Right lobe of liver (tissue), 6 donors: Measurements from ENCODE around the gene RBM8A. TPM values are rescaled to one million over a fixed set of nuclear protein-coding genes. Genes with fewer than 3 reads are reported as not detected.
A peak's percentile ranks its signal among the peaks of the same experiment; 100 is the strongest.

Experiments
- ATAC-seq, 4 donors: fragments of 200-7000 bp; cut with Tn5 transposase; one replicate each; pipeline ENCODE4 v1.9.1; 2020; ENCODE audit warnings: mild to moderate bottlenecking in 4 of 4, moderate library complexity in 4 of 4
- DNase-seq, 3 donors: peaks; one replicate each; pipeline ENCODE4 v3.0.0-alpha.2; 2020
- H3K27ac ChIP-seq, 3 donors: fragments of 200-600 bp; one replicate each; pipeline ENCODE4 v1.8.0; 2022
- H3K27me3 ChIP-seq, 2 donors: fragments of 200-600 bp; one replicate each; pipeline ENCODE4 v1.8.0; 2022
- H3K36me3 ChIP-seq, 4 donors: fragments of 200-600 bp; sonication (generic) in 1 of 4; one replicate each; pipeline versions ENCODE4 v1.5.1 to v1.8.0; 2017 to 2022; ENCODE audit warnings: control low read depth in 1 of 4
- H3K4me1 ChIP-seq, 4 donors: fragments of 200-600 bp; sonication (generic) in 1 of 4; one replicate each; pipeline versions ENCODE4 v1.5.1 to v1.8.0; 2017 to 2022; ENCODE audit warnings: control low read depth in 1 of 4
- H3K4me3 ChIP-seq, 3 donors: fragments of 200-600 bp; one replicate each; pipeline ENCODE4 v1.8.0; 2022
- H3K9me3 ChIP-seq, 4 donors: fragments of 200-600 bp; sonication (generic) in 1 of 4; one replicate each; pipeline versions ENCODE4 v1.5.1 to v1.8.0; 2017 to 2022; ENCODE audit warnings: control low read depth in 1 of 4
- CTCF ChIP-seq, 4 donors: fragments of 200-600 bp in 3 of 4; fragments of 450-650 bp in 1 of 4; IDR thresholded peaks; one replicate each; pipeline versions ENCODE4 v1.5.1 to v1.8.0; 2016 to 2022; ENCODE audit warnings: antibody characterized with exemption in 4 of 4, mild to moderate bottlenecking in 2 of 4
- POLR2A ChIP-seq: fragments of 450-650 bp; IDR thresholded peaks from one replicate; pipeline ENCODE4 v1.6.1; 2017; ENCODE audit warnings: antibody characterized with exemption, mild to moderate bottlenecking
- WGBS: methylation state at CpG from one replicate; pipeline ENCODE4 v1.1.6; 2018; ENCODE audit warnings: low coverage, low lambda C conversion rate; ENCODE audit not compliant: insufficient coverage; ENCODE audit errors: missing lambda C conversion rate; 5-methylcytosine and 5-hydroxymethylcytosine counted together
- intact Hi-C, 2 donors: fragments of 100-400 bp; cut with DNase I; formaldehyde crosslinking; loops; one replicate each; pipeline versions ENCODE4 v1.11.2 to v1.14.1; 2022
- total RNA-seq, 6 experiments: library from RNA; depleted of rRNA in 2 of 6; stranded (reverse); fragments of >200 nt in 2 of 6; fragmentation: NEBNext Ultra II Directional in 3 of 6; extraction: Animal tissue kit (Norgen Biotek cat#: 25700) in 3 of 6; gene quantifications; one replicate each; pipeline versions ENCODE4 v1.1.0 to v1.2.4, GENCODE V29; 2016 to 2023
- donor health status: DM: no; HTN: yes; CAD: no.
- donor health status: DM: no; HTN: no; CAD: no.
- donor health status: DM: no; HTN: no; CAD: no.
- donor health status: DM: no; HTN: yes; CAD: no.
- donor health status: DM: no; HTN: yes; CAD: no.

Gene RBM8A
- total RNA-seq, 6 experiments from 2014 or later, result 41.1 to 68.4 (median 56.3) TPM

GRCh38 chr1:145946477-145946986, 19.2 kb upstream of the RBM8A start:
- Histone ChIP-seq H3K9me3 (no peaks in the 10 kb centered on the region), H3K4me3 (no peak overlapping the region), H3K27ac (no peak overlapping the region), H3K36me3 (peaks cover 0 to 21% (median 2%) of the 10 kb centered on the region in 4 donors), H3K4me1 (peaks cover 0 to 7% (median 0%) of the 10 kb centered on the region in 4 donors), H3K27me3 (no peaks in the 10 kb centered on the region)
- TF ChIP-seq CTCF (IDR thresholded peaks at IDR 0.05) (no peak), POLR2A (no peak)
- WGBS, result 59% methylated on average over 4 of the region's 4 CpGs
- DNase-seq (no peak), ATAC-seq (peak; percentile 40 to 80 (median 49))
- intact Hi-C loops, result no loop called here

- Histone ChIP-seq H3K36me3 (peaks cover 0 to 21% (median 2%) of the 10 kb centered on the region in 4 donors), H3K27ac (no peak overlapping the region), H3K4me3 (no peak overlapping the region), H3K4me1 (no peaks in the 10 kb centered on the region), H3K9me3 (no peaks in the 10 kb centered on the region), H3K27me3 (no peaks in the 10 kb centered on the region)
- intact Hi-C loops, result no loop called here
- DNase-seq (no peak), ATAC-seq (no peak)
- WGBS, result 88% methylated on average over 1 of the region's 3 CpGs
- no peak for TF ChIP-seq CTCF (IDR thresholded peaks at IDR 0.05)
- TF ChIP-seq POLR2A, result no peak
Observed at GRCh38 chr1:145944532-145944931, 17.2 kb upstream of the RBM8A start.

GRCh38 chr1:145942871-145943270, 15.6 kb upstream of the RBM8A start:
- TF ChIP-seq POLR2A (no peak), CTCF (IDR thresholded peaks at IDR 0.05) (no peak)
- WGBS, result 78% methylated on average over 3 of the region's 6 CpGs
- no peaks in the 10 kb centered on the region for H3K27me3 ChIP-seq
- no peak overlapping the region for H3K27ac ChIP-seq
- intact Hi-C loops, result no loop called here
- H3K36me3 ChIP-seq, result peaks cover 0 to 21% (median 2%) of the 10 kb centered on the region in 4 donors
- no peaks in the 10 kb centered on the region for H3K9me3 ChIP-seq
- peaks cover 0 to 3% (median 0%) of the 10 kb centered on the region in 4 donors for H3K4me1 ChIP-seq
- no peak overlapping the region for H3K4me3 ChIP-seq
- ATAC-seq (no peak), DNase-seq (no peak)

GRCh38 chr1:145942405-145942804, 15.1 kb upstream of the RBM8A start:
- Histone ChIP-seq H3K4me3 (no peak overlapping the region), H3K9me3 (no peaks in the 10 kb centered on the region), H3K27me3 (no peaks in the 10 kb centered on the region), H3K36me3 (peaks cover 0 to 21% (median 2%) of the 10 kb centered on the region in 4 donors), H3K4me1 (peaks cover 0 to 3% (median 0%) of the 10 kb centered on the region in 4 donors), H3K27ac (no peak overlapping the region)
- 94% methylated on average over 4 of the region's 4 CpGs for WGBS
- DNase-seq, result no peak
- no peak for ATAC-seq
- TF ChIP-seq CTCF (IDR thresholded peaks at IDR 0.05), result no peak
- no peak for TF ChIP-seq POLR2A
- intact Hi-C loops, result no loop called here

- no peak overlapping the region for H3K27ac ChIP-seq
- ATAC-seq, result peak in 1 of 4 donors; percentile 81
Observed at GRCh38 chr1:145937436-145937835, 10.2 kb upstream of the RBM8A start.

More at GRCh38 chr1:145937436-145937835, 10.2 kb upstream of the RBM8A start:
- no peak for DNase-seq
- Histone ChIP-seq H3K36me3 (peaks cover 0 to 31% (median 7%) of the 10 kb centered on the region in 4 donors), H3K9me3 (no peaks in the 10 kb centered on the region), H3K4me3 (no peak overlapping the region), H3K4me1 (peaks cover 0 to 3% (median 0%) of the 10 kb centered on the region in 4 donors), H3K27me3 (no peaks in the 10 kb centered on the region)
- no peak for TF ChIP-seq POLR2A
- TF ChIP-seq CTCF (IDR thresholded peaks at IDR 0.05), result no peak
- intact Hi-C loops, result no loop called here
- 56% methylated on average over 1 of the region's 1 CpG for WGBS
